H1 (cell line): ENCODE data around the gene SPAG17. TPM values are rescaled to one million over a fixed set of nuclear protein-coding genes. Genes with fewer than 3 reads are reported as not detected.

Experiments
- RAD21 ChIP-seq, 2 experiments: IDR thresholded peaks in 1 of 2; conservative IDR thresholded peaks in 1 of 2; 2 replicates each; pipeline ENCODE4 v1.6.1; 2011; ENCODE audit warnings: low read depth in 2 of 2, low read length in 2 of 2, improper control_type of control experiment in 1 of 2, inconsistent platforms in 1 of 2, mild to moderate bottlenecking in 1 of 2, moderate library complexity in 1 of 2
- SIX5 ChIP-seq: IDR thresholded peaks from 2 replicates; pipeline ENCODE4 v1.6.1; 2011; ENCODE audit warnings: mild to moderate bottlenecking, low read depth, low read length
- polyA plus RNA-seq, 7 experiments: library from polyadenylated mRNA; depleted of rRNA in 3 of 7; stranded (reverse) in 5 of 7; unstranded in 2 of 7; fragments of >200 nt in 5 of 7; fragments of 200-250 nt in 2 of 7; gene quantifications; 1 replicate in 5 of 7; 2 replicates in 1 of 7; 4 replicates in 1 of 7; pipeline versions ENCODE4 v1.2.1 to v1.2.3, GENCODE V29; 2011 to 2013; ENCODE audit warnings: missing spikeins in 2 of 7, mixed read lengths in 2 of 7
- total RNA-seq: library from RNA; stranded (reverse); fragmentation: NEBNext Ultra II Directional; extraction: Animal tissue kit (Norgen Biotek cat#: 25700); gene quantifications from 2 replicates; pipeline ENCODE4 v1.2.1, GENCODE V29; 2021

Gene SPAG17
- total and polyA plus RNA-seq, 2 of the 8 experiments (the other 6 are each of a cell fraction or from before 2014, with no cell fraction given): 0.56 to 0.62 TPM

DNA sequence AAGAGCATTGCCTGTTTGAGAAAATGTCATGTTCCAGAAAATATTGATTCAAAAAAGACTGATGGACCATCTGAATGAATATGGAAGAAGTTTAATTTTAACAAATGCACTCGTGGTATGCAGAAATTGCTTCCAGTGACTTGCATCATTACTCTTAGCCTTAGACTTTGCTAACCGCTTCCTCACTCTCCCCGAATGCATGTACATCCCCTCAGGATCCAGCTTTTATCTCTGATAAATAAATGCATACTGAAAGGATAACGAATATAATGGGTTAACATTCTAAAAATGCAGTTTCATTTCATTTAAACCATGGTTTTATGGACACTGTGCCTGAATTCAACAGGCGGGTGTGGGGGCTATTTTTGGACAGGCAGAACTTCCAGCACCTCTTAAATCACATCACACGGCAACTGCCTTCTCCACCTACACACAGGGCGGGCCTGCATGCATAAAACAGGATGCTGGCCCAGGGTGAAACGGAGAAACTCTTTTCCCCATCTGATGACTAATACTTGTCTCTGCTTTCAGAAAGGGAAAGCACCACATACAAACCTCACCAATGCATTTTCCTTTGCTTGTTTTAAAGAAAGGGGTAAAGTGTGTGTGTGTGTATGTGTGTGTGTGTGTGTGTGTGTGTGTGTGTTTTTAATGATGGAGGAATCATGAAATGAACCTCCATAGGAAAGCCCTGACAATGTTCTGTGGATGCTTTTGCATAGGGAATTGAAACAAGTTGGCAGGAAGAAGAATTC is 48.7 kb downstream of the SPAG17 start (continued):
- no peak for TF ChIP-seq SIX5
- TF ChIP-seq RAD21 (IDR thresholded peaks at IDR 0.05 in 1 of 2, conservative IDR thresholded peaks at IDR 0.05 in 1 of 2; ENCODE audit: low read depth in 2 of 2, low read length in 2 of 2): no peak
- TF ChIP-seq, all 59 proteins: peak for 0
